GM12878 (cell line): ENCODE measurements around the gene PLA2G2C.

Experiments used
- EZH2 ChIP-seq: IDR thresholded peaks from 2 replicates; pipeline ENCODE4 v1.6.1; 2012; ENCODE audit warnings: low read depth, mild to moderate bottlenecking, control low read depth, inconsistent platforms, low read length, borderline replicate concordance; ENCODE audit not compliant: control insufficient read depth
- HDGF ChIP-seq: fragments of 450-650 bp; IDR thresholded peaks from 2 replicates; pipeline ENCODE4 v1.6.1; 2016; ENCODE audit warnings: antibody characterized with exemption
- KAT2A ChIP-seq: conservative IDR thresholded peaks from 2 replicates; pipeline ENCODE4 v1.6.1; 2011; ENCODE audit warnings: low read depth, low read length; ENCODE audit not compliant: control insufficient read depth
- NFIC ChIP-seq: IDR thresholded peaks from 2 replicates; pipeline ENCODE4 v1.6.1; 2012; ENCODE audit warnings: low read depth, mild to moderate bottlenecking, inconsistent platforms, low read length, moderate library complexity
- POLR2AphosphoS5 ChIP-seq: IDR thresholded peaks from 2 replicates; pipeline ENCODE4 v1.6.1; 2011; ENCODE audit warnings: mild to moderate bottlenecking, low read length, inconsistent platforms
- RELA ChIP-seq: fragments of 450-650 bp; IDR thresholded peaks from 2 replicates; pipeline ENCODE4 v1.8.0; 2014; ENCODE audit warnings: borderline replicate concordance; ENCODE audit not compliant: partially characterized antibody
- SMC3 ChIP-seq: IDR thresholded peaks from 2 replicates; pipeline ENCODE4 v1.6.1; 2011; ENCODE audit warnings: low read length, improper control_type of control experiment, borderline replicate concordance
- SPI1 ChIP-seq: IDR thresholded peaks from 2 replicates; pipeline ENCODE4 v1.6.1; 2011; ENCODE audit warnings: low read depth, mild to moderate bottlenecking, low read length, moderate library complexity, borderline replicate concordance; ENCODE audit not compliant: insufficient read depth
- SREBF1 ChIP-seq: IDR thresholded peaks from 2 replicates; pipeline ENCODE4 v1.6.1; 2012; ENCODE audit warnings: mild to moderate bottlenecking, low read length
- TF ChIP-seq, protein P1 (sequence below), 3 experiments: IDR thresholded peaks in 2 of 3; conservative IDR thresholded peaks in 1 of 3; 2 replicates each; pipeline ENCODE4 v1.5.1; 2011; ENCODE audit warnings: low read depth in 3 of 3, low read length in 3 of 3, mild to moderate bottlenecking in 3 of 3, control low read depth in 2 of 3, moderate library complexity in 2 of 3, inconsistent platforms in 1 of 3, mixed read lengths in 1 of 3; ENCODE audit not compliant: control insufficient read depth in 2 of 3, insufficient read depth in 1 of 3; ENCODE audit errors: extremely low read depth in 1 of 3
- TF ChIP-seq, protein P2 (sequence below): fragments of 150-350 bp; IDR thresholded peaks from 2 replicates; pipeline ENCODE4 v1.6.1; 2016; ENCODE audit warnings: low read depth, low read length

- no peak for TF ChIP-seq EZH2
- TF ChIP-seq SPI1 = no peak
- TF ChIP-seq RELA = no peak
- TF ChIP-seq SMC3 = no peak
- TF ChIP-seq, protein P1, sequence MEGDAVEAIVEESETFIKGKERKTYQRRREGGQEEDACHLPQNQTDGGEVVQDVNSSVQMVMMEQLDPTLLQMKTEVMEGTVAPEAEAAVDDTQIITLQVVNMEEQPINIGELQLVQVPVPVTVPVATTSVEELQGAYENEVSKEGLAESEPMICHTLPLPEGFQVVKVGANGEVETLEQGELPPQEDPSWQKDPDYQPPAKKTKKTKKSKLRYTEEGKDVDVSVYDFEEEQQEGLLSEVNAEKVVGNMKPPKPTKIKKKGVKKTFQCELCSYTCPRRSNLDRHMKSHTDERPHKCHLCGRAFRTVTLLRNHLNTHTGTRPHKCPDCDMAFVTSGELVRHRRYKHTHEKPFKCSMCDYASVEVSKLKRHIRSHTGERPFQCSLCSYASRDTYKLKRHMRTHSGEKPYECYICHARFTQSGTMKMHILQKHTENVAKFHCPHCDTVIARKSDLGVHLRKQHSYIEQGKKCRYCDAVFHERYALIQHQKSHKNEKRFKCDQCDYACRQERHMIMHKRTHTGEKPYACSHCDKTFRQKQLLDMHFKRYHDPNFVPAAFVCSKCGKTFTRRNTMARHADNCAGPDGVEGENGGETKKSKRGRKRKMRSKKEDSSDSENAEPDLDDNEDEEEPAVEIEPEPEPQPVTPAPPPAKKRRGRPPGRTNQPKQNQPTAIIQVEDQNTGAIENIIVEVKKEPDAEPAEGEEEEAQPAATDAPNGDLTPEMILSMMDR (IDR thresholded peaks at IDR 0.05 in 2 of 3, conservative IDR thresholded peaks at IDR 0.05 in 1 of 3; ENCODE audit: control insufficient read depth in 2 of 3, extremely low read depth in 1 of 3, insufficient read depth in 1 of 3, low read depth in 3 of 3, low read length in 3 of 3) = no peak
- TF ChIP-seq SREBF1 = no peak
- TF ChIP-seq HDGF = no peak
- TF ChIP-seq NFIC = no peak
- TF ChIP-seq, protein P2, sequence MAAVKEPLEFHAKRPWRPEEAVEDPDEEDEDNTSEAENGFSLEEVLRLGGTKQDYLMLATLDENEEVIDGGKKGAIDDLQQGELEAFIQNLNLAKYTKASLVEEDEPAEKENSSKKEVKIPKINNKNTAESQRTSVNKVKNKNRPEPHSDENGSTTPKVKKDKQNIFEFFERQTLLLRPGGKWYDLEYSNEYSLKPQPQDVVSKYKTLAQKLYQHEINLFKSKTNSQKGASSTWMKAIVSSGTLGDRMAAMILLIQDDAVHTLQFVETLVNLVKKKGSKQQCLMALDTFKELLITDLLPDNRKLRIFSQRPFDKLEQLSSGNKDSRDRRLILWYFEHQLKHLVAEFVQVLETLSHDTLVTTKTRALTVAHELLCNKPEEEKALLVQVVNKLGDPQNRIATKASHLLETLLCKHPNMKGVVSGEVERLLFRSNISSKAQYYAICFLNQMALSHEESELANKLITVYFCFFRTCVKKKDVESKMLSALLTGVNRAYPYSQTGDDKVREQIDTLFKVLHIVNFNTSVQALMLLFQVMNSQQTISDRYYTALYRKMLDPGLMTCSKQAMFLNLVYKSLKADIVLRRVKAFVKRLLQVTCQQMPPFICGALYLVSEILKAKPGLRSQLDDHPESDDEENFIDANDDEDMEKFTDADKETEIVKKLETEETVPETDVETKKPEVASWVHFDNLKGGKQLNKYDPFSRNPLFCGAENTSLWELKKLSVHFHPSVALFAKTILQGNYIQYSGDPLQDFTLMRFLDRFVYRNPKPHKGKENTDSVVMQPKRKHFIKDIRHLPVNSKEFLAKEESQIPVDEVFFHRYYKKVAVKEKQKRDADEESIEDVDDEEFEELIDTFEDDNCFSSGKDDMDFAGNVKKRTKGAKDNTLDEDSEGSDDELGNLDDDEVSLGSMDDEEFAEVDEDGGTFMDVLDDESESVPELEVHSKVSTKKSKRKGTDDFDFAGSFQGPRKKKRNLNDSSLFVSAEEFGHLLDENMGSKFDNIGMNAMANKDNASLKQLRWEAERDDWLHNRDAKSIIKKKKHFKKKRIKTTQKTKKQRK = no peak
- TF ChIP-seq KAT2A = no peak
- no peak for TF ChIP-seq POLR2AphosphoS5
Observed at GRCh38 chr1:20229171-20229570, 42.9 kb upstream of the PLA2G2C start.
